ENCODE results near the gene MFAP4.

Gene MFAP4

DNA sequence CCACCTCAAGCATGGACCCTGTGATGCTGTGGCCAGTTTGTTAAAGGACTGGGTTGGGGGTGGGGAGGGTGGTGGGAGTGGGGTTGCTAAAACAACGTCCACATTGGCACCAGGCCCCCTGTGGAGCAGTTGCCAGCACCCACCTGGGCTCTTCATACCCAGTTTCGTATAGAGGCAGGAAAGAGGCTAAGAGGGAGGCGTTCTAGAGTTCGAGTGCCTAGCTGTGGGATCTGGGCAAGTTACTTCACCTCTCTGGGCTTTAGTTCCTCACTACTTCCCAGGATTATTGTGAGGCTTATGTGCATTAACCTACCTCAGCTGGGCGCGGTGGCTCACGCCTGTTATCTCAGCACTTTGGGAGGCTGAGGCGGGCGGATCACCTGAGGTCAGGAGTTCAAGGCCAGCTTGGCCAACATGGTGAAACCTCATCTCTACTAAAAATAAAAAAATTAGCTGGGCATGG is 1.4 kb downstream of the MFAP4 start:
- DNase-seq (ENCODE audit: low spot score), result no peak

DNA sequence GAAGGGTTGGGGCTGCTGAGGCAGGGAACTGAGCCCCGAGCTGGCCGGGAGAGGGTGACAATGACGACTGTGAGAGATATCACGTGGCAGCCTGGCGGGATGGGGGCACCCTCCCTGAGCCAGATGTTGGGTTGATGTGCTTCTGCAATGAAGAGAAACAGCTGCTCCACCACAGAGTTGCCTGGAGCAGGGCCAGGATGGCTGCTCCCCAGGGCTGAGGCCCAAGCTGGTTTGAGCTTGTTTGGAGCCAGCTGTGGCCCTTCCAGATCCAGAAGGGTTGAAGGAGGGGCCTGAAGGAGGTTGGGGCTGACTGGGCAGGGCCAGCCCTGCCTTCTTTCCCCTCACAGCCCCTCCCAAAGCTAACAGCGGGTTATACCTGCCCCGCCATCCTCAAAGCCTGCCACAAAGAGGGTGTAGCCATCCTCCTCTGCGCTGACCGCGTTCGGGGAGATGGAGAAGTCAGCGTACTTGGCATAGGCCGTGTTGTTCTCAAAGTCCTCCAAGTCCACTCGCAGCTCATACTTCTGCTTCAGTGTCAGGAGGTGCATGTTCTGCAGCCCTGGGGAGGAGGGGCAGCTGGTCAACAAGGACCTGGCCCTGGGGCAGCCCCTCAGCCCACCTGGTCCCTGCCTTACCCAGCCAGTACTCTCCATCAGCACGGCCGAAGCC is 2.1 kb downstream of the MFAP4 start:
- peak; percentile 78 for DNase-seq (ENCODE audit: low spot score)

DNA sequence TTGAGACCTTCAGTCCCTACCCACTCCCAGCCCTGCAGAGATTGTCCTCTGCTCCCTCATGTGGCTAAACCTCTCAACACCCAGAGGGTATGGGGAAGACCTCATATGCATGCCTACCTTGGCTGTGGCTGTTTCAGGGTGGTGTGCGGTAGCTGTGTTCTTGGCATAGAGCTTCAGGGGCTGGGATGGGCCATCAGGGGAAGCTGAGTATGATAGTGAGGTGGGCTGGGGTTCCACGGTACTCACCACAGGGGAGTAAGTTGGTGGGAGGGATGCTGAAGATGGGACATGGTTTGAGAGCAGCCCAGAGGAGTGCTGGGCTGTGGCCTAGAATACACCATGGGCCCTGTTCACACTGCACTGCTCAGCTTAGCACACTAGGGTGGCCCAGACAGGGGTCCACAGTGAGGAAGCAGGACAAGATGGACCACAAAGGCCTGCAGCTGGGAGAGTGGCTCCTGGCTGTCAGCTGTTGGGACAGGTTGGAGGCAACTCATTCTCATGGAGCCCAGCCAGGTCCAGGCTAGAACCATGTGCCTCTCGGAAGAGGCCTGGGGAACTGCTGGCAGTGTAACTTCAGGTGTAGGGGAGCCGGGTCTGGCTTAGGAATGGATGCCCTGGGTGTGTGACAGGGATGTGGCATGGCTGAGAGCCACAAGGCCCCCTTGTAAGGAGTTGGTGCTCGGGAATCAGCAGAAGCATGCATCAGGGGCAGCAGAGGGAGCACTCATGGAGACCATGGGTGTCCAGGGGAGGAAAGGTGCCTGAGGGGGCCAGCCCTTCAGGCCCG is 3.1 kb downstream of the MFAP4 start:
- no peak for DNase-seq (ENCODE audit: low spot score)

DNA sequence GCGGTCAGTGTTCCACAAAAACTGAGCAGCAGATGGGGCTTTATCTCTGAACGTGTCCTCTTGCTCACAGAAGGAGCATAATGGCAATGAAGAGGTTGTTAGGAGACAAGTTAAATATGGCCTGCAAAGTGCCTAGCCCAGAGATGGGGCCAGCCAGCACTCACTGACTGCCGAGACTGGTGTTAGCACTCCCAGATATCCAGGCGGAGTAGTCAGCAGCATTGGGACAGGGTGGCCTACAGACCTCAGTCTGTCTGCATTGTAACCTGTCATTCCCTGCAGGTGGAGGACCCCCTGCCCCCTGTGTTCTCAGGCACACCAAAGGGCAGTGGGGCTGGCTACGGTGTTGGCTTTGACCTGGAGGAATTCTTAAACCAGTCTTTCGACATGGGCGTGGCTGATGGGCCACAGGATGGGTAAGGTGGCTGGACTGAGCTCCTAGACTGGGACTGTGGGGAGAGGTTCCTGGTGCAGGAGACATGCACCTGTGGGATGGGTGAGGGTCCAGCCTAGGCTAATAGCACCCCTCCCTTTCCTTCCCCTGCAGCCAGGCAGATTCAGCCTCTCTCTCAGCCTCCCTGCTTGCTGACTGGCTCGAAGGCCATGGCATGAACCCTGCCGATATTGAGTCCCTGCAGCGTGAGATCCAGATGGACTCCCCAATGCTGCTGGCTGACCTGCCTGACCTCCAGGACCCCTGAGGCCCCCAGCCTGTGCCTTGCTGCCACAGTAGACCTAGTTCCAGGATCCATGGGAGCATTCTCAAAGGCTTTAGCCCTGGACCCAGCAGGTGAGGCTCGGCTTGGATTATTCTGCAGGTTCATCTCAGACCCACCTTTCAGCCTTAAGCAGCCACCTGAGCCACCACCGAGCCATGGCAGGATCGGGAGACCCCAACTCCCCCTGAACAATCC is 4.2 kb downstream of the MFAP4 start:
- DNase-seq (ENCODE audit: low spot score), result no peak

DNA sequence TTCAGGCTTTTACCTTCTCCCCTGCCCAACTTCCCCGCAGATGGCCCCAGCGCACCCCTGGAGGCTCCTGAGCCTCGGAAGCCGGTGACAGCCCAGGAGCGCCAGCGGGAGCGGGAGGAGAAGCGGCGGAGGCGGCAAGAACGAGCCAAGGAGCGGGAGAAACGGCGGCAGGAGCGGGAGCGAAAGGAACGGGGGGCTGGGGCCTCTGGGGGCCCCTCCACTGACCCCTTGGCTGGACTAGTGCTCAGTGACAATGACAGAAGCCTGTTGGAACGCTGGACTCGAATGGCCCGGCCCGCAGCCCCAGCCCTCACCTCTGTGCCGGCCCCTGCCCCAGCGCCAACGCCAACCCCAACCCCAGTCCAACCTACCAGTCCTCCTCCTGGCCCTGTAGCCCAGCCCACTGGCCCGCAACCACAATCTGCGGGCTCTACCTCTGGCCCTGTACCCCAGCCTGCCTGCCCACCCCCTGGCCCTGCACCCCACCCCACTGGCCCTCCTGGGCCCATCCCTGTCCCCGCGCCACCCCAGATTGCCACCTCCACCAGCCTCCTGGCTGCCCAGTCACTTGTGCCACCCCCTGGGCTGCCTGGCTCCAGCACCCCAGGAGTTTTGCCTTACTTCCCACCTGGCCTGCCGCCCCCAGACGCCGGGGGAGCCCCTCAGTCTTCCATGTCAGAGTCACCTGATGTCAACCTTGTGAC is 5.1 kb downstream of the MFAP4 start:
- DNase-seq (ENCODE audit: low spot score), result no peak

DNA sequence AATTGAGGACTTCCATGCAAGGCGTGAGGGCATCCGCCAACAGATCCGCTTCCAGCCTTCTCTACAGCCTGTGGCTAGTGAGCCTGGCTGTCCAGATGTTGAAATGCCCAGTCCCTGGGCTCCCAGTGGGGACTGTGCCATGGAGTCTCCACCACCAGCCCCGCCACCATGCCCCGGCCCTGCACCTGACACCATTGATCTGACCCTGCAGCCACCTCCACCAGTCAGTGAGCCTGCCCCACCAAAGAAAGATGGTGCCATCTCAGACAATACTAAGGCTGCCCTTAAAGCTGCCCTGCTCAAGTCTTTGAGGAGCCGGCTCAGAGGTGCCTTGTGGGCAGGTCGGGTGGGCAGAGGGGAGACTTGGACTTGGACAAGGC is 5.6 kb downstream of the MFAP4 start:
- no peak for DNase-seq (ENCODE audit: low spot score)

DNA sequence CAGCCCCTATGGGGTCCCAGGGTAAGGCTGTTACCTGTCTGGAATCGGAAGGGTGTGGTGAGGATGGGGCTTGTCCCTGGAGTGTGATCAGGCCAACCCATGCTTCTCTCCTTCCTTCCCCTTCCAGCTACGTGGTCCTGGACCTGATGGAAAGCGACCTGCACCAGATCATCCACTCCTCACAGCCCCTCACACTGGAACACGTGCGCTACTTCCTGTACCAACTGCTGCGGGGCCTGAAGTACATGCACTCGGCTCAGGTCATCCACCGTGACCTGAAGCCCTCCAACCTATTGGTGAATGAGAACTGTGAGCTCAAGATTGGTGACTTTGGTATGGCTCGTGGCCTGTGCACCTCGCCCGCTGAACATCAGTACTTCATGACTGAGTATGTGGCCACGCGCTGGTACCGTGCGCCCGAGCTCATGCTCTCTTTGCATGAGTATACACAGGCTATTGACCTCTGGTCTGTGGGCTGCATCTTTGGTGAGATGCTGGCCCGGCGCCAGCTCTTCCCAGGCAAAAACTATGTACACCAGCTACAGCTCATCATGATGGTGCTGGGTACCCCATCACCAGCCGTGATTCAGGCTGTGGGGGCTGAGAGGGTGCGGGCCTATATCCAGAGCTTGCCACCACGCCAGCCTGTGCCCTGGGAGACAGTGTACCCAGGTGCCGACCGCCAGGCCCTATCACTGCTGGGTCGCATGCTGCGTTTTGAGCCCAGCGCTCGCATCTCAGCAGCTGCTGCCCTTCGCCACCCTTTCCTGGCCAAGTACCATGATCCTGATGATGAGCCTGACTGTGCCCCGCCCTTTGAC is 6.3 kb downstream of the MFAP4 start:
- no peak for DNase-seq (ENCODE audit: low spot score)

DNA sequence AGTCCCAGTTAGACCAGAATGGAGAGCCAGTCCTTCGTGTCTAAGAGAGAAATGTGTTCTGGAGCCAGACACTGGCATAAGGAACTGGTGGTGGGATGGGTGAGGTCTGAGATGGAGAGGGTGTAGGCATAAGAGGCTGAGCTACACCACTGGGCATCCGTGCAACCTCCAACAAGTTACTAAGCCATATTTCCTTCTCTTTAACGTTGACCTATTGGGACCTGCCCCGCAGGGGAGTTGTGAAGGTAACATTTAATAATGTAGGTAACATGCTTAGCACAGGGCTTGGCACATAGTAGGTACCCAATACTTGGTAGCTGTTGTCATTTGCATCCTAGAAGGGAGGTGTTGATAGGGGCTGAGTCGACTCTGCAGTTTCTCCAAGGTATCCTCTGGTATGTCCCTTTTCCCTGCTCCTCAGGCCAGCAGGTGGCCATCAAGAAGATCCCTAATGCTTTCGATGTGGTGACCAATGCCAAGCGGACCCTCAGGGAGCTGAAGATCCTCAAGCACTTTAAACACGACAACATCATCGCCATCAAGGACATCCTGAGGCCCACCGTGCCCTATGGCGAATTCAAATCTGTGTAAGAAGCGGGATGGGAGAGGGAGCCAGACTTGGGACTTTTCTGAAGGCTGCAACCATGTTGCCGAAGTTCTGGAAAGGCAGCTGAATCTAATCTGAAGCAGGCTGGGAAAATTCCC is 7.5 kb downstream of the MFAP4 start:
- DNase-seq (ENCODE audit: low spot score), result no peak

DNA sequence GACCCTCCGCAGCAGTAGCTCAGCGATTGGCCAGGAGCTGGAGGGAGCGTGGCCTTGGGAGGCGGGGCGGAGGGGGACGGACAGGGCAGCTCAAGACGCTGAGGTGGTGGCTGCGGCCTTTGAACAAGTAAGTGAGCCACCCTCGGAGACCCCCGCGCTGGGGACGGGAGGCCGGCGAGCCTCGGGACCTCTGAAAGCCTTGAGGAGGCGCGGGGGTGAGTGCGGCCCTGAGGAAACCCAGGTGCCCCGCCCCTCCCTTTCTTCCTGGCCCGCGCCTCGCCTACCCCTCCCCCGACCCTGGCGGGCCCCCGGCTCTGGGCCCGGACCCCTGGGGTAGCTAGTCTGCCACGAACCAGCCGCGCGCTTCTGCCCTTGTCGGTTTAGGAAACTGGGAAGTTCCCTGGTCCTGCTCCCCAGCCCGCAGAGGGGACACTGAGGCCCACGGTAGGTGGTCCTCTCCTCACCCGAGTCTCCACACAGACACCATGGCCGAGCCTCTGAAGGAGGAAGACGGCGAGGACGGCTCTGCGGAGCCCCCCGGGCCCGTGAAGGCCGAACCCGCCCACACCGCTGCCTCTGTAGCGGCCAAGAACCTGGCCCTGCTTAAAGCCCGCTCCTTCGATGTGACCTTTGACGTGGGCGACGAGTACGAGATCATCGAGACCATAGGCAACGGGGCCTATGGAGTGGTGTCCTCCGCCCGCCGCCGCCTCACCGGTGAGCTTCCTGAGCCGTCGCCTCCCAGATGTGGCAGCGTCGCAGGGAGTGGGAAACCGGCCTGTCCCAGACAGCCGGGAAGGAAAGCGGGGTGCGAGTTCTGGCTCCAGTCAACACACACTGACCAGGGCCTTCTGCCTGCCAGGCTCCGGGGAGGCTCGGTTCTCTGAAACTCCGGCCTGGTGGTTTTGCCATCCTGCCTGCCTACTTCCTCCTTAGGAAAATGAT is 8.3 kb downstream of the MFAP4 start, which contains the start of gene MAPK7:
MAPK7 (plus strand) TSS at position 83 of the 945 bp plus-strand sequence; CDS start at position 486, 403 bp downstream.
- no peak for DNase-seq (ENCODE audit: low spot score)

DNA sequence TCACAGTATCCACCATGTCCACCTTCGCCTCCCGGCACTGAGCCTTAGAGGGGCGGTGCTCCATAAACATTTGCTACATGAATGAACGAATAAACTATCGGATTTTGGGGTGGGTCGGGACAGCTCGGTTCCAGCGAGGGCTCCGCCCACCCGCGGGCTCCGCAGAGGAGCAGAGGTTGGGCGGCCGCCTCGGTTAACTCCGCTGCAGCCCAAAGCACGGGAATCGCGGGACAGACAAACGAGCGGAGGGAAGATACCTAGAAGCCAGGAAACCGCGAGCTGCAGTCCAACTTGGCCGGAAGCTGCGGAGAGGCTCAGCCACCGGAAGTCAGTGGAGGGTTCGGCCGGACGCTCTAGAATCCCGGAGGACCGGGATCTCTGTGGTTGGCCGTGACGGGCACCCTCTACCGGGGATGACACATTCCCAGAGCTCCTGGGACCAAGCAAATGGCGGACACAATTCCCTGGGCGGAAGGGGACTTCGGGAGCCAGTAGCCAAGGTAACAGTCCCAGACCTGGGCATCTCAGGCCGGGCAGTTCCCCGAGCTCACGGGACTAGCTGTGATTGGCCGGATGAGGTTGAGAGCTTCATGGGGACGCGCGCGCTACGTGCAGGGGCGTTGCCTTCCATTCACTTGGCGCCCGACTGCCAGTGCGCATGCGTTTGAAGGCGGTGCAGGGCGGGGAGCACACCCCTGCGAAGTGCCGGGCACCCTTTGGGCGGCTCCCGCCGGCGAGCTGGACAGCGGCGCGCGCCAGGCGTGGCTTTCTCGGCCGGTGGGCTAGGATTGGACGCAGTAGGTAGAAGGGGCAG is 9.2 kb downstream of the MFAP4 start:
- peak; percentile 98 for DNase-seq (ENCODE audit: low spot score)

DNA sequence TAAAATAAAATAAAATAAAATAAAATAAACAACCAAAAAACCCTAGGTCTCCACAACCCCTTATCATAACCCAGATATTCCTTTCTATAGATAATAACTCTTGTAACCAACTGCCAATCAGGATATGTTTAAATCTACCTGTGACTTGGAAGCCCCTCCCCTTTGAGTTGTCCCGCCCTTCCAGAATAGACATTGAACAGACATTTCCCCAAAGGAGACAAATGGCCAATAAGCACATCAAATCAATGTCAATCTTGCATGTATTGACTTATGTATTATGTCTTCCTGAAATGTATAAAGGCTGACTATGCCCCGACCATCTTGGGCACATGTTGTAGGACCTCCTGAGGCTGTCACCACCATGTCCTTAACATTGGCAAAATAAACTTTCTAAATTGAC is 10.2 kb downstream of the MFAP4 start:
- DNase-seq (ENCODE audit: low spot score), result no peak

DNA sequence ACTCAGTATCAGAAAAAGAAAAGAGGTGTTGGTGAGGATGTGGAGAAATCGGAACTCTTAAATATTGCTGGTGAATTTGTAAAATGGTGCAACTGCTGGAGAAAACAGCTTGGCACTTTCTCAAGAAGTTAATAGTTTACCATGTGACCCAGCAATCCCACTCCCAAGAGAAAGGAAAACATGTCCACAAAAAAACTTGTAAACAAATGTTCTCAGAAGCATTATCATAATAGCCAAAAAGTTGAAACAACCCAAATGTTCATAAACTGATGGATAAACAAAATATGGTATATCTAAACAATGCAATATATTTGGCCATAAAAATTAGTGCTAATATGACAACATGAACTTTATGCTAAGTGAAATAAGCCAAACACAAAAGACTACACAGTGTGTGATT is 11.3 kb downstream of the MFAP4 start:
- DNase-seq (ENCODE audit: low spot score), result no peak

DNA sequence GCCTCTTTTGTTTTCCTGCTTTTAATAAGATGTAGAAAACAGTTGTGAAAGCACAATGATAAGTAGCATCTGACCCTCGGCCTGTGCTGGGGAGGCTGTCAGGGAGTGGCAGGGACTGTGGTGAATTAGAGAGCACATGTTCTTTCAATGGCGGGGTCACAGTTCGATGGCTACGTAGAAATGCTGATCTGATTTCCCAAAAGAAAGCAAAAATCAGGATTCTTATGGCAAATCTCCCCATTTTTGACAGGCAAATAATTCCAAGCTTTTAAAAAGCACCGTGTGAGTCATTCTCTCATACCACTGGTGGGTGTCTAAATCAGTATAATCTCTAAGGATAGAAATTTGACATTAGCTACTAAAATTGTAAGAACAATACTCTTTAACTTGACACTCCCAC is 12.9 kb downstream of the MFAP4 start:
- DNase-seq (ENCODE audit: low spot score), result no peak

DNA sequence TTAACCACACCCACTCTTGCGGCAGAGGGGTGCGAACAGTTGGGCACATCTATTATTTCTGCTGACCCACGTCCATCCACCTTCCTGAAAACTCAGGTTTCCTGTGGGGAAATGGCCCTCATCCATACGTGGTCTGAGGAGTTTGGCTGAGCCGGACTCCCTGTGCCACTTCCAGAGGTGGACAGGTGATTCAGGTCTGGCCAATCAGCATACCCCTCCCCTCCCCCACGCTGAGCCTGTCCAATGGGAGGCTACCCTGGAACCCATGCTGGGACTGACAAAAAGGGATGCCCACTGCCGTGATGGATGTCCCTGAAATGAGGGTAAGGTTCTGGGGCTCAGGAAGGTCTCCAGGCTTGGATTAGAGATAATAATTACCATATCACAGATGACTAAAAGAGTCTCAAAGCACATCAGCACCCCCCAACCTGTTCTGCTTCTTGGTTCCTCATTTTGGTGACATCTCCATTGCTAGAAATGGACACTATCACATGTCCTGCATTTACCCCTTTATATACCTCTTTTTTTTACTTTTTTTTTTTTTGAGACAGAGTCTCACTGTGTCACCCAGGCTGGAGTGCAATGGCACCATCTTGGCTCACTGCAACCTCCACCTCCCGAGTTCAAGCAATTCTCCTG is 14.0 kb downstream of the MFAP4 start:
- DNase-seq (ENCODE audit: low spot score), result no peak

DNA sequence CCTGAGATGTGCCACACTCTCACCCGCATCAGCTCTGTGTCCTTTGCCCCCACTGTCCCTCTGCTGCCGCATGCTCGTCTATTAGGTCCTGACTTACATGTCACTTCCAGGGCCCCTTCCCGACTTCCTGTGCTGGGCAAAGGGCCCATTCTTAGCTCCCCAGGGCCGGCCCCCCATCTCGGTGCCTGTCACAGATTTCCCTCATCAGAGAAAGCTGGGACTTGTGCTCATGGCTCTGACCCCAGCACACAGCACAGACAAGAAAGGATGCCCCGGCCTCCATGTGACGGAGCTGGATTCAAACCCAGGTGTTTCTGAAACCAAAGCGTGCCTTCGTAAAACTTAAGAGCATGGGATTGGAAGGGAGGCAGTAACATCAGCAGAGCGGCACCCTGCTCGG is 14.6 kb downstream of the MFAP4 start:
- no peak for DNase-seq (ENCODE audit: low spot score)

DNA sequence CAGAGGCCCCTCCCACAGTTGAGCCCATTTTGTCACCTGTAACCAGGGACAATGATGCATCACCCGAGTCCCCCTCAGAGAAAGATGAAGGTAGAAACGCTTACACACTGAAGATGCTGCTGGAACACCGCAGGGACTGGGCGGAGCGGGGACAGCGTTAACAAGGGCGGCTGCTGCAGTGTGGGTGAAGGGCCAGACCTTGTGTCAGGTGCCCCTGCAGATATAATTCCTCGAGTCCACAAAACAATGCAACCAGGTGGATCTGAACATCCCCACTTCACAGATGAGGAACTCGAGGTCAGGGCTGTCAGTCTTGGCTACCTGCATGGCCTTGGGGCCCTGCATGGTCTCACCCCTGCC is 15.0 kb downstream of the MFAP4 start:
- DNase-seq (ENCODE audit: low spot score), result no peak

DNA sequence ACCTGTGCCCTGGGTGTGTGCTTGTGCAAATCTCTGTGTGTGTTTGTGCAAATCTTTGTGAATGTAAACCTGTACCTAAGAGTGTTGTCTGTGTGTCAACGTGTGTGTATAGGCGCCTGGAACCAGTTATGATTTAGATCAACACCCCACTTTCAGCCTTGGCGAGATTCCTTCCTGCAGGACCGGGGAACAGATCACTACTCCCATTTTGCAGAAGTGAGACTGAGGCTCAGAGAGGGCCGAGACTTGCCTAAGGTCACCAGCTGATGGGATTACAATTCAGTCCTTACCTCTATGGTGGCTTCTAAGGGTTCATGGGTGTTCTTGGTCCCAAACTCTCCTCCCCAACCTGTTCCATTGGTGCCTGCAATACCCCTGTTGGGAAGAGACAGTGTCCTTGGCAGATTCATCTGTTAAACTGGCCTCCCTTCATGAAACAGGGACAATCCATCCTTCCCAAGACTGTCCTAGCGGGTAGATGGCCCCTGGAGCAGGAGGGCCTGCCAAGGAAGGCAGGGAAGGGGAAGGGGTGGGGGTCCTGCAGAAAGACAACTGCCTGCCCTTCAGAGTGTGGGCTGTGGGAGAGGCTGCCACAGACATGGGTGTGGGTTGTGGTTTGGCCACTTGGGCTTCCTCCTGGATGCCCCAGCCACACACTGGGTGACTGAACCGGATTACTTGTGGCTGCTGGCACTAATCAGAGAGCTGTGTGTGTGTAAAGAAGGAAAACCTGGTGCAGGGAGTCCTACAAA is 15.6 kb downstream of the MFAP4 start:
- no peak for DNase-seq (ENCODE audit: low spot score)

All from hematopoietic multipotent progenitor cell treated with erythropoietin and hydrocortisone succinate and interleukin-3 and kit ligand, for 17 days (in vitro differentiated cells).